Measurements from ENCODE around the gene RGMA. TPM values are rescaled to one million over a fixed set of nuclear protein-coding genes. Genes with fewer than 3 reads are reported as not detected.

The RGMA gene
- total RNA-seq, 2 donors from 2014 or later = 22.1 to 55.7 TPM

GRCh38 chr15:93131485-93132095, 42.6 kb upstream of the RGMA start:
- H3K4me3 ChIP-seq = no peak overlapping the region
- H3K4me1 ChIP-seq (ENCODE audit: control insufficient read depth in 1 of 2, low read depth in 2 of 2) = no peaks in the 10 kb centered on the region
- no peak overlapping the region for H3K27ac ChIP-seq
- DNase-seq (ENCODE audit: low spot score) = no peak
- no peaks in the 10 kb centered on the region for H3K9me3 ChIP-seq
- TF ChIP-seq CTCF (IDR thresholded peaks at IDR 0.05) = no peak
- H3K27me3 ChIP-seq (replicated peaks; ENCODE audit: insufficient read depth) = no peaks in the 10 kb centered on the region
- H3K36me3 ChIP-seq = no peaks in the 10 kb centered on the region
- ATAC-seq (ENCODE audit: insufficient number of reproducible peaks, low FRiP score, low read depth) = no peak

GRCh38 chr15:93129702-93130488, 40.9 kb upstream of the RGMA start:
- H3K4me1 ChIP-seq (ENCODE audit: control insufficient read depth in 1 of 2, low read depth in 2 of 2) = no peaks in the 10 kb centered on the region
- H3K36me3 ChIP-seq = no peaks in the 10 kb centered on the region
- H3K27ac ChIP-seq = no peak overlapping the region
- no peak for ATAC-seq (ENCODE audit: insufficient number of reproducible peaks, low FRiP score, low read depth)
- H3K9me3 ChIP-seq = no peaks in the 10 kb centered on the region
- TF ChIP-seq CTCF (IDR thresholded peaks at IDR 0.05) = no peak
- DNase-seq (ENCODE audit: low spot score) = no peak
- no peaks in the 10 kb centered on the region for H3K27me3 ChIP-seq (replicated peaks; ENCODE audit: insufficient read depth)
- H3K4me3 ChIP-seq = no peak overlapping the region

GRCh38 chr15:93127286-93127685, 38.3 kb upstream of the RGMA start:
- Histone ChIP-seq H3K27me3 (replicated peaks; ENCODE audit: insufficient read depth) (no peaks in the 10 kb centered on the region), H3K4me3 (no peak overlapping the region), H3K9me3 (no peaks in the 10 kb centered on the region), H3K27ac (no peak overlapping the region), H3K36me3 (no peaks in the 10 kb centered on the region), H3K4me1 (ENCODE audit: control insufficient read depth in 1 of 2, low read depth in 2 of 2) (no peaks in the 10 kb centered on the region)
- DNase-seq (ENCODE audit: low spot score) = no peak
- ATAC-seq (ENCODE audit: insufficient number of reproducible peaks, low FRiP score, low read depth) = no peak
- TF ChIP-seq CTCF (IDR thresholded peaks at IDR 0.05) = no peak

- no peak for DNase-seq (ENCODE audit: low spot score)
Observed at GRCh38 chr15:93126599-93126998, 37.6 kb upstream of the RGMA start.

More at GRCh38 chr15:93126599-93126998, 37.6 kb upstream of the RGMA start:
- H3K4me3 ChIP-seq = no peak overlapping the region
- no peaks in the 10 kb centered on the region for H3K9me3 ChIP-seq
- no peaks in the 10 kb centered on the region for H3K36me3 ChIP-seq
- no peaks in the 10 kb centered on the region for H3K27me3 ChIP-seq (replicated peaks; ENCODE audit: insufficient read depth)
- no peak for TF ChIP-seq CTCF (IDR thresholded peaks at IDR 0.05)
- no peaks in the 10 kb centered on the region for H3K4me1 ChIP-seq (ENCODE audit: control insufficient read depth in 1 of 2, low read depth in 2 of 2)
- H3K27ac ChIP-seq = no peak overlapping the region
- no peak for ATAC-seq (ENCODE audit: insufficient number of reproducible peaks, low FRiP score, low read depth)

Measured in thoracic aorta (tissue), 2 donors.